ENCODE data around the gene ARPC1A.

Gene ARPC1A

DNA sequence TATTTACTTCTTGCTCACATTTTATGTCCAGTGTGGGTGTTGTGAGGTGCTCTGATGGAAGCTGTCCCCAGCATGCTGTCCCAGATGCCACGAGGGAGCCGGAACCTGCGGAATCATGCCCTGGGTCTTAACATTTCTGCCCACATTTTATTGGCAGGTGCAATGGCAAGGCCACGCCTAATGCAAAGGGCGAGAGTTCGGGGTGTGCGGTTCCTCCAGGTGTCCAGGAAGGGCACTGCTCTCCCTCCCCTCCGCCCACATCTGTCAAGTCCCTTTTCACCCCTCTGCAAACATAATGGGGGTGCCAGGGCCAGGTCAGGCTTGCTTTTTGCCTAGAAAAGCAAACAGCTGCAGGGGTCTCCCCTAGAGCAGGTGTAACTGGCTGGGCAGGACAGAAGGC lies 66.3 kb downstream of the ARPC1A start:
- DNase-seq, result no peak

DNA sequence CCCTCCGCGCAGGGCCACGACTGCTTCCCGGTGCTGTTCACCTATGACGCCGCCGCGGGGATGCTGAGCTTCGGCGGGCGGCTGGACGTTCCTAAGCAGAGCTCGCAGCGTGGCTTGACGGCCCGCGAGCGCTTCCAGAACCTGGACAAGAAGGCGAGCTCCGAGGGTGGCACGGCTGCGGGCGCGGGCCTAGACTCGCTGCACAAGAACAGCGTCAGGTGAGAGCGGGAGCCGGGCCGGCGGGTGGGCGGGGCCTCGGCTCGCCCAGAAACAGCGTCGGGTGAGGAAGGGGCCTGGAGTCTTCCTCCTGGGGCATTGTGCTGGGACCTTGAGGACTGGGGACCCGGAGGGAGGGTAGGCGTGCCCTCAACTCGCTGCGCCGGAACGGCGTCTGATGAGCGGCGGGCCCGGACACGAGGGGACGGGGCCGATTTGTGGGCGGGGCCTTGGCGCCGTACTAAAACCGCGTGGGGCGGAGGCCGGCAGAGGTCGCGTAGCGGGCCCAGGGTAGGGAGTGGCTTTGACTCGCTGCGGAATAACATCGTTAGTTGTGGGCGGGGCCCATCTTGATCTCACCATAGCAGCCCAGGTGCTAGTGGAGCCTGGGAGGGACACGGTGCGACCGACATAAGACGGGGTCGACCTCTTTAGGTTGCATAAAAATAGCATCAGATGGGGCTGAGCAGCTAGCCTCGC lies 67.1 kb downstream of the ARPC1A start:
- peak; percentile 73 for DNase-seq

- DNase-seq, result peak; percentile 63
Observed at GRCh38 chr7:99393355-99394187, 67.9 kb downstream of the ARPC1A start.

GRCh38 chr7:99394188-99394502 lies 68.4 kb downstream of the ARPC1A start:
- no peak for DNase-seq

DNA sequence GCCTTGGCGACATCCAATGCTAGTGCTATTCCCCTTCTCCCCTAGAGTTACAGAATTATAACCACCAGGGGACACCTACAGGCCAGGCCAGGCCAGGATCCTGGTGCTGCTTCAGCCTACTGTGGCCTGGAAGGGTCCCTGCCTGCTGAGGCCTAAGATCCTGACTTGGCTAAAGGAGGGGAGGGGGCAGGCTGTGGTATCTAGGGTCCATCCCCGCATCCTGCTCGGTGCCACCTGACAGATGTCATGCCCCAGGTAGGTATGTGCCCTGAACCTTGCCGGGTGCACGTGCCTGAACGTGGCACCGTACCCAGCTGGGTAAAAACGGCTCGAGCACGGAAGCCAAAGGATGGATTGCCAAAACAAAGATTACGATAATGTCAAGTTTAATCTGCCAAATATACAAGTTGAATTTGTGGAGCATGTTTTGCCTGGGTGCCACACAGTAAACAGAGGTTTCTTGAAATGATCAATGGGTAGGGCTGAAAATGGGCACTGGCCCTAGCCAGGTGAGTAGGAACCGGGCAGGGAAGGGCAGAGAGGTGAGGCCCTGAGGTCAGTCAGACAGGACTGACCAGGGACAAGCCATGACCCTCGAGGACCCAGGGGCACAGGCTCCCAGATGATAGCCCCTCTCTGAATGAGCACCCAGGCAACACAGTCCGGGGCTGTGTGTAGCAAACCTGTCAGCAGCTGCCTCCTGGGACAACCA lies 70.1 kb downstream of the ARPC1A start:
- no peak for DNase-seq

- DNase-seq, result no peak
Observed at GRCh38 chr7:99396418-99397296, 71.0 kb downstream of the ARPC1A start.

GRCh38 chr7:99397297-99397983 lies 71.7 kb downstream of the ARPC1A start:
- DNase-seq, result no peak

DNA sequence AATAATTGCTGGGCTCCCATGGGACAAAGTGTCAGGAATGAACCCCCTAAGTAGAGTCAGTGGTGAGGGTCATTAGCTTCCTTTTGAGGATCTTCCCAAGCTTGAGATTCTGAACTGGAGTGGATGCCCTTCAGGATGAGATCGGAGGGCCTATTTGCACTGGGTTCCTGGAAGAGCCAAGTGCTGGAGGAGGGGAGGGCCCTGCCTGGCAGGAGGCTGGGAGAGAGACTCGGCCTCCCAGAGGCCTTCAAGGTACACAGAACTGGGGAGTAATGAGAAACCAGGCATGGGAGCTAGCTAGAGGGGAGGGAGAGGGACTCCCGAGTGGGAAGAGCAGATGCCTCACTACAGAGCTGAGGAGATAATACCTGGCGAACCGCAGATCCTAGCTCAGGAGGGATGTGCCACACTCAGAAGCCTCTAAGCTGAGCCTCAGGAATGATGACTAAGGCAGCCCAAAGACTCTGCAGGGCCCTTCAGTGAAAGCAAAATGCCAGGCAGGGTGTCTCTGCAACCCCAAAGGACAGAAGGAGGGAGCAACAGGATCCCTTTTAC lies 73.3 kb downstream of the ARPC1A start:
- DNase-seq, result no peak

GRCh38 chr7:99399597-99399996 lies 73.9 kb downstream of the ARPC1A start:
- no peak for DNase-seq

DNA sequence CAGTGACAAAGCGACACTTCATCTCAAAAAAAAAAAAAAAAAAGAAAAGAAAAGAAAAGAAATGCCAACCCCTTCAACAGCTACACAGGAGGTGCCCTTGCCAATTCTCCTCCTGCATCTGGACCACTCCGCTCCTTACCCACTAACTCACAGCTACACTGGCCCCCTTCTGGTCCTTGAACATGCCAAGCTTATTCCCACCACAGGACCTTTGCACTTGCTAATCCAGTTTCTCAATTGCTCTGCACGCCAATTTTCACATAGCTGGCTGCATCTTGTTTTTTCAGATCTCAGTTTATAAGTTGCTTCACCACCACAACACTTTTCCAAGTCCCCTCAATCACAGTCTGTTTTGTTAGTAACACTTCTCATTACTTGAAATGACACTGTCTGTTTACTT lies 77.2 kb downstream of the ARPC1A start:
- DNase-seq, result no peak

DNA sequence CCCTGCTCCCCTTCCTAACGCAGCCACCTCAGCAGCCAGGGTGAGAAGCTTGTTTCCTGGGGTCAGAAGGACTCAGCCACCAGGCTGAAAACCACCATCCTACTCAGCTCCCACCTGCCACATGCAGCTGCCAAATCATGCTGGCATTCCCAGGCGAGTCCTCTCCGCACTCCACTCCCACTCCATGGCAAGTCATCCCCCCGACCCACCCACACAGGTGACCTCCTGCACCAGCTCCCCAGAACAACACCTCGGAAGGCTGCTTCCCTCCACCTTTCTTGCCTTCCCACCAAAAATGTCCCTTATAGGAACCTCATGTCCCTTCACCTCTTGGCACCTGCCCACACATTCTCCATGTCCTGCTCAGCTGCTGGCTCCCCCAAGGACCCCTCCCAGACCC lies 78.1 kb downstream of the ARPC1A start:
- DNase-seq, result no peak

DNA sequence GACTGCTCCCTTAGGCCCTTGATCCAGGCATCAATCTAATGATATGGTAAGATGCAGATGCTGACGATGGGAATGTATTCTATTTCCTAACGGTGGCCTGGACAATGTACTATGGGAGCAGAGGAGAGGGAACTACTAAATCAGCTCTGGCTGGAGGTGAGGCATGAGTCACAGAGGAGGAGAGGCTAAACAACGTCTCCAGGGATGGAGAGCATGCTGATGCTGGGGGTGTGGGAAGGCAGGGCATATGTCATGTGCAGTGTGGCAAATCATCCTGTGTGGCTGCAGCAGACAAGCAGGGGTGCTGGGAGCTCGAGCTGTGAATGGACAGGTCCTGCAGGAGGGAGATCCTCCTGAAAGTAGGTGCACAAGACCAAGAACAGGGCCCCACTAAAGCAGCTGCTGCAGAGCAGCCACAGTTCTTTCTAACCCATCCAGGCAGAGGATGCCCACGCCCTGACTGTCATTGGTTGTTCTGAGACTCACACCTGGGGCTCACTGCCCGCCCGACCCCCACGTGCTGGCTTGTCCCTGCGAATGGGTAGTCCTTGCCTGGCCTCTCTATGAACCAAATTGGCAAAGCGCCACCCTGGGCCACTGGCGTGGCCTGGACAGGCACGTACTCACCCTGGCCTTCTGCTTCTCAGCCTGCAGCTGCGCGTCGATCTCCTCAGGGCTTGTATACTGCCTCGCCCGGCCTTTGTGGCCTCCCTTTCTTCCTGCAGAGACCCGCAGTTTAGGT lies 78.7 kb downstream of the ARPC1A start:
- no peak for DNase-seq

DNA sequence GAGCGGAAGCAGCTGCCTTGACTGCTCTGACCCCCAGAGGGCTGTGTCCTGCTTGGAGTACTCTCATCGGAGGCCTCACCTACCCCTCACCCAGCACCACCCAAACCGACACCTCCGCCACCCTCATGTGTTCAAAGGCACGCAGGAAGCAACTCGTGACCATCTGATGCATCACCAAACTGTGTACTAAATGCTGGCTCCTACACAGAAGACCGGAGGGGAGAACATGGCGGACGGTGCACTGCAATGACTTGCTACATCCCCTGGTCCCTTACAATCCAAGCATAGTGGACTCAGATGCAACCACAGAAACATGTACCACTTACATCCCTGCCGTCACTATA lies 79.3 kb downstream of the ARPC1A start:
- DNase-seq, result no peak

DNA sequence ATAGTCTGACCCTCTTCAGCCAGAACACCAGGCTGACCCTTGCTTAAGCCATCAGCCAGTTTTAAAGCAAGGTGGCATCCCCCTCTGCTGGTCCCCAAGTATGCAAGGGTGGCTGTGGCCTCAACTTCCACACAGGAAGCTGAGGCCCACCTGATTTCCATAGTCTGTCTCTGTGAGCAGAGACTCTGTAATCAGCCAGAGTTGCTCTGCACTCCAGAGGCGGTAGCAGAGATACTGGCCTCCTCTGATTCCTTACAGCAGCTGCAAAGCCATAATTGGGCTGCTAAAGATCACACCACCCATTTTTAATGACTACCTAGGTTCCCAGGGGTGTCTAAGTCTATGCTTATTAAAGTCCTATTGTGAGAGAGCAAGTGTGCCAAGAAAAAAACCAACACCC lies 80.9 kb downstream of the ARPC1A start:
- no peak for DNase-seq

GRCh38 chr7:99407872-99408378 lies 82.2 kb downstream of the ARPC1A start:
- DNase-seq, result peak; percentile 68

- DNase-seq, result peak; percentile 96
Observed at GRCh38 chr7:99408379-99409191, 82.9 kb downstream of the ARPC1A start, which contains the start of the genes BUD31 and PDAP1. BUD31 (plus strand) TSS chr7:99408969; CDS start chr7:99411093, 2,124 bp downstream. PDAP1 (minus strand) TSS chr7:99408597; CDS start chr7:99408548, 49 bp downstream.

GRCh38 chr7:99409192-99409572 lies 83.5 kb downstream of the ARPC1A start:
- DNase-seq, result no peak

DNA sequence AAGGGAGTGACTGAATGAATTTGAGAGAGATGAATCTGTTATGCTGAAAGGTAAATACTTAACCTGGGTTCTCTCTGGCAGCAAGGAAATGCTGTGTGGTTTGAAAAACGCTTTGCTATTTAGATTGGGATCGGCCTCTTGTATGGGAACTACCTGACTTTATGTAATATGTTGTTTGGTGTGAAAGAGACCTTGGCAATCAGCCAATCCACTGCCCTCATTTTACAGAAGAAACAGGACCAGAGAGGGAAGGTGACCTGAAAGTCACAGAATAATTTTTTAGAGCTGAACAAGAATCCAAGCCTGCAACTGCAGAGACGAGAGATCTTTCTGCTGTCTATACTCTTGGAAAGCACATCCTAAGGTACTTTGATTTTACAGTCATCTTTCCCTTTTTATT lies 84.1 kb downstream of the ARPC1A start:
- DNase-seq, result no peak

- DNase-seq, result no peak
Observed at GRCh38 chr7:99410635-99411034, 84.9 kb downstream of the ARPC1A start.
